ENCODE measurements around the gene DMRT2. TPM values are rescaled to one million over a fixed set of nuclear protein-coding genes. Genes with fewer than 3 reads are reported as not detected.

Gene DMRT2
- total RNA-seq, 1 donor from 2014 or later = not detected

DNA sequence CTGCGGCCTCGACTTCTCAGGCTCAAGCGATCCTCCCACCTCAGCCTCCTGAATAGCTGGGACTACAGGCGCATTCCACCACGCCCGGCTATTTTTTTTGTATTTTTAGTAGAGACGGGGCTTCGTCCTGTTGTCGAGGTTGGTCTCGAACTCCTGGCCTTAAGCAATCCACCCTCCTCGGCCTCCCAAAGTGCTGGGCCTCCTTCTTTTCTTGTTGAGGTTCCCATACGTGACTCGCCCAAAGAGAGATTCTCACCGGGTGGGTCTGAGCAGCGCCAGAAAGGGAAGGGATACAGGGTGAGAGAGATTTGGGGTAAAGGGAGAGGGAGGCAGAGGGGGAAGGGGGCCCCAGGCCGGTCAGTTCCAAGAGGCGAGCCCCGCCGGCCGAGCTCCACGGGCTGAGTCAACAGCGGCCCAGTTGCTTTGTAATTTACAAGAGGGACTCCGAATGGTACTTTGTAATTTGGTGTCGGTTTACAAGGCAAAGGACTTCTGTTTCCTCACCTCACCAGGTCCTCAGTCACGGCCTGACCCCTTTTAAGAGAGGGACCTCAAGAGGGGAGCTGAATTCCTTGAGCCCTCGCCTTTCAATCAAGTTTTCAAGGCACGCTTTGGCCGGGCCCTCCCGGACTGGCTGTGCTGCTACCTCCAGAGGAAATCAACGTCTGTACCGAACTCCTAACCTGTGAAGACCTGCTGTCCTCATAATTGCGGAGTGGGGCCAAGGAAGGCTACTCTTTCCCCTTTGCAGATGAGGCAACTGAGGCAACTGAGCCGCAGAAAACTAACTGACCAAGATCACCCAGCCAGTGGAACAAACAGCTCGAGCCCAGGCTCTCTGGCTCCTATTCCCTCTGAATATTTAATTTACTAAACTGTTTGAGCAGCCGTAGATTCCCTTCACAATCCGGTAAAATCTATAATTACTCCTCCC lies 3.3 kb upstream of the DMRT2 start:
- no peak for DNase-seq (ENCODE audit: low read depth in 2 of 2)

DNA sequence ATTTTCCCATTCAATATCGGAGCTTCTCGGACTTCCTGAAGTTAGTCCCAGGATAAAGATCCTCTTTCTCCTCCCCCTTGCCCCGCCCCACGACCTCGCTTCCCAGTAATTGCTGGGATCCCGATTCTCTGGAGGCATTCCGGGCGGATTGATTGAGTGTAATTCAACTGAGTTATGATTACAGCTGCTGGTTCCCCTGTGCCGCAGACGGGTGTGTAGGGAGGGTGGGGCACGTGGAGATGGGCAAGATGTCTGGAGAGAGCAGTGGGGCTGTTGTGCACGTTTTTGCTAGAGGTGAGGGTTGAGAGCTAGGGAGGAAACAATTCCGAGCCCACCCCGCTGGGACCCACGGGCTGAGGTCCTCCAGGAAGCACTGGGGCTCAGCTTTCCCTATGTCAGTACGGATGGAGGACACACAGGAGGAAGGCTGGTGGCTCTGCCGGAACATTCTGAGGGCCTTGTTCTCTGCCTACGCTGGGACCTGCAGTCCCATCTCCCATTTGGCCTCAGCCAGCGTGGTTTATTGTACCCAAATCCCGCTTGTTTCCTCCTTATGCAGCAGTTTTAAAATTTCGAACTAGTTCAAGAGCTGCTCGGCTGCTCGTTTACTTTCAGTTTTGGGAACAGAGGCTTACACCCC lies 2.4 kb upstream of the DMRT2 start:
- no peak for DNase-seq (ENCODE audit: low read depth in 2 of 2)

DNA sequence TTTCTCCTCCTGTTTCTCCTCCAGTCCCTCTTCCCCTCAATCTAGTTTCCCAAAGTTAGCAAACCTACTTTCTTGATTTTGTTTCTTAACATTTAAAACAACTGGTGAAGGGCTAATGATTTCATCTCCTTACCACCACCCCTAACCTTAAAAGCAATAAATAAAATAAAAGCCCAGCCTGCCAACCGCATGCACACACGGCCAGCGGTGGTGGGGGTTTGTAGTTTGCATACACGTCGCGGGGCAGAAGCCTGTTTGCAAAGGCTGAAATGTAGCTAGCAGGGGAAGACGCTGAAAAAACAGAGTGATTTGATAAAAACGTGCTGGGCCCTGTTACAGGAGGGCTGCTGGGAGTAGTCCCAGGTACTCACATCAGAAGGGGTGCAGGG lies 1.9 kb upstream of the DMRT2 start:
- no peak for DNase-seq (ENCODE audit: low read depth in 2 of 2)

DNA sequence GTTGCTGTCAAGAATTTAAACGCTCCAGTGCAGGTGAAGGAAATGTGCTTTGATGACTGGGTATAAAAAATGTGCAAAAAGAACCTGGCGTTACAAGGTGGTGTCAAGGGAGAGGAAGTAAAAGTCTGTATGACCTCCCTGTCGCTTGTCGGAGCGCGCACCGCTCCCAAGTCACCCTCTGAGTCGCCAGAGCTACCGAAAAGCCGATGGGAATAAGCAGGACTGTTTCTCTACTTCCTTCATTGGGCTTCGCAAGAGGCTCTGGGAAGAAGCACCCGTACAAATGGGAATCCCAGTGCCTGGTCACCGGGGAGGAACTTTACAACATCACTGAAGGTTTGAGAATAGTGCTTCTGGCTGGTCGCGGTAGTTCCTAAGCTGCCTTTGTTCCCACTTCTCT lies 1.3 kb upstream of the DMRT2 start:
- no peak for DNase-seq (ENCODE audit: low read depth in 2 of 2)

DNA sequence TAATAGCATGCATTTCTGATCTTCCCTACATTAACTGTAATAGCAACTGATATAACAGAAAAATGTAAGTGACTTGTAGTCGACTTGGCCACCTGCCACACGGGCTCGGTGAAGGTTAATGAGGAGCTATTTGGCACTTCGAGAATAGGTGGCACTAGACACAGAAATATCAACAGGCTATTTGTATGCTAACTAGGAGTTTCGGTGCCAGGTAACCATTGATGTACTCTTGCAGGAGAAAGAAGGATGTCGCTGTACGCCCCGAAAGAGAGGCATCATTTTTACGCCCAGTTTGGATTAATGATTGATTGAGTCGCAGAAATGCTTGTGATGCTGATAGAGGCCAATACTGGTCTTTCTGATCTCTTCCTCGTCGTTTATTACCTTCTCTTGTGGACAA lies 516 bp upstream of the DMRT2 start:
- no peak for DNase-seq (ENCODE audit: low read depth in 2 of 2)

DNA sequence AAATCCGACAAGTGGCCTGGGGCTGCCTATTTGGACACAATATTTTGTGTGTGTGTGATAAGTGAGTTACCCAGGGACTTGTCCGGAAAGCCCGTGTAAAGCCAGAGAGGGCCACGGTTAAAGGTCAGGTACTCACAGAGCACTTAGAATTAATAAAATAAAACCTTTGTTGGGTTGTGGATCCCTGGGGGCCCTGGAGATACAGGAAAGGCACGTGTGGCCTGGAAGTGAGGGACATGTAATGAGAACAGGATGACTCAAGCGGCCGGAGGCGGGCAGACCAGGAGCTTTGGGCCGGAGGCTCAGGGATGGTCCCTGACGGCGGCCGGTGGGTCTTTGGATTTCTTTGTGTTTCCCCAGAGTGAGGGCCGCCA lies 1.0 kb downstream of the DMRT2 start:
- no peak for DNase-seq (ENCODE audit: low read depth in 2 of 2)

DNA sequence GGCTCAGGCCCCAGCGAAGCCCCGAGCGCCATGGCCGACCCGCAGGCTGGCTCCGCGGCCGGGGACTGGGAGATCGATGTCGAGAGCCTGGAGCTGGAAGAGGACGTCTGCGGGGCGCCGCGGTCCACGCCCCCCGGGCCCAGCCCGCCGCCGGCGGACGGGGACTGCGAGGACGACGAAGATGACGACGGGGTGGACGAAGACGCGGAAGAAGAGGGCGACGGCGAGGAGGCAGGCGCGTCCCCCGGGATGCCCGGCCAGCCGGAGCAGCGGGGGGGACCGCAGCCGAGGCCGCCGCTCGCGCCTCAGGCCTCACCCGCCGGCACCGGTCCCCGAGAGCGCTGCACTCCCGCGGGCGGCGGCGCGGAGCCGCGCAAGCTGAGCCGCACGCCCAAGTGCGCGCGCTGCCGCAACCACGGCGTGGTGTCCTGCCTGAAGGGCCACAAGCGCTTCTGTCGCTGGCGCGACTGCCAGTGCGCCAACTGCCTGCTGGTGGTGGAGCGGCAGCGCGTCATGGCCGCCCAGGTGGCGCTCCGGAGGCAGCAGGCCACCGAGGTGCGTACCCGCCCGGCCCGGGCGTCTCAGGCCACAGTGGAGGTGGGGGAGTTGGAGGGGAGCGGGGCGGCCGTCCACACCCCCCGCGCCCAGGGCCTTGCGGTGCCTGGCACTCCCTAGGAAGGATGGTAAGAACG lies 1.6 kb downstream of the DMRT2 start:
- DNase-seq (ENCODE audit: low read depth in 2 of 2) = peak; percentile 6 to 26

DNA sequence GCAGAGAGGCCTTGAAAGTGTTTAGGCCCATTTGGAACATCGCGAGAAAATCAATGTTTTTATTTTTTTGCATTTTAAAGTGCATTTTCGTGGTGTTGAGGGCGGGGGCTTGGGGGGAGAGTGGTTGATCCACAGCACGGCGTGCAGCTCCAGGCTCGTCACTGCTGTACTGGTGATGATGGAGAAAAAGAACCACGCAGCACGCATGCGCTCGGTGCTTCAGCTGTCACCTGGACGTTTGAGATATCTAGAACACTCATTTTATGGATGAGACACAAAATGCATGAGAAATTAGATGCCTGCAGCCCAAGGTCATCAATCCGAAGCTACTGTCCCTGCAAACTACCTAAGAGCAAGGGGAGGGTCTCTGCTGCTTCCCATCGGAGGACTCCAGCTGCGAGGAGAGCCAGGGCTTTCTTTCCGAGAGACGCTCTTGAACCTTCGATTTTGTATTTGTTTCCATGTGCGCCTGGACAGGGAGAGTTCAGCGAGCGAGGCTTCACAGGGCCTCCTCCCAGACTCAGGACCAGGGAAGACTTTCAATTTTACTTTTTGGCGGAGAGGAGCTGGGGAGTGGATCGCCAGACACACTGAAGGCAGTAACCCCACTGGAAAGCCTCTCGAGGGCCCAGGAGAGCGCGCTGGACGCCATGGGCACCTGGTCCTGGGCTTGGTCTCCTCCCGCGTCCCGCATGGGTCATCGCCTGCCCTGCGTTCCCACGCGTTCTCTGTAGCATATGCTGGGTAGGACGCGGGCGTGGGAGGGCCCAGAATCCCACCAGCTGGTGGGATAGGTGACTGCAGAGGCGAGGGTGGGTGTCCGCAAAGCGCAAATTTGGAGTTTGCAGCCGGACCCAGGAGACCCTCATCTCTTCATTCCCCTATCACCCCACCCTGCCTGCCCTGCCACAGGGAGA lies 2.5 kb downstream of the DMRT2 start:
- no peak for DNase-seq (ENCODE audit: low read depth in 2 of 2)

DNA sequence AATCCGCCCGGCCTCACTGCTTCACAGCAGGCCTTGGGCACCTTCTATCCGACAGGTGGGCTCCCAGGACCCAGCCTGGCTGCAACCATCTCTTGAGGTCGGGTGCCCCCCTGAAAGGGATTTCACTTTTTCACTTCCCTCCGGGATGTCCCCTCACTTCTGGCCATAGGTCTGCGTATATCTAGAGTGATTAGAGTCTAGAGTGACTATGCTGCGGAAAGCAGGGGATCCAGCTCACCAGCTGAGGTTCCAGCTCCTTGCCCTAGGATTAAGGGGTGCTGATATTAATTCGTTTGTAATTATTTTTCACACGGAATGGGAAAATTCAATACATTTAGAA lies 3.1 kb downstream of the DMRT2 start:
- DNase-seq (ENCODE audit: low read depth in 2 of 2) = no peak

DNA sequence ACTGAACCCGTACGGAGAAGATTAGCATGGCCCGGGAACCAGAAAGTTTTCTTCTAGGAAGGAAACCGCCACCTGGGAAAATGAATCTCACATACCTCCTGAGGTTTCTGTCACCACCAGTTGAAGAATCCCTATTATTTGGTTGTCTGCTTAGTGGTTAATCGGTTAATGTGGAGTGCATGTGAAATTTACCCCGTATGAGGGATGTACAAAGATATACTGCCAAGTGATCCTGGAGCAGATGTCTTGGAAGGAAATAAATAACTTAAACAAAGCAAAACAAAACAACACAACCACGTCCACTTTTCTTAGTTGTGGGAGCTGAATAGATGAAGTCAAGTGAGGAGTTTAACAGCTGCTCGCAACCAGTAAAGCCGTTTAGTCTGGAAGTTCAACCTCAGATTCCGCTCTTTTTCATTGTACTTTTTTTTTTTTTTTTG lies 3.8 kb downstream of the DMRT2 start:
- no peak for DNase-seq (ENCODE audit: low read depth in 2 of 2)

DNA sequence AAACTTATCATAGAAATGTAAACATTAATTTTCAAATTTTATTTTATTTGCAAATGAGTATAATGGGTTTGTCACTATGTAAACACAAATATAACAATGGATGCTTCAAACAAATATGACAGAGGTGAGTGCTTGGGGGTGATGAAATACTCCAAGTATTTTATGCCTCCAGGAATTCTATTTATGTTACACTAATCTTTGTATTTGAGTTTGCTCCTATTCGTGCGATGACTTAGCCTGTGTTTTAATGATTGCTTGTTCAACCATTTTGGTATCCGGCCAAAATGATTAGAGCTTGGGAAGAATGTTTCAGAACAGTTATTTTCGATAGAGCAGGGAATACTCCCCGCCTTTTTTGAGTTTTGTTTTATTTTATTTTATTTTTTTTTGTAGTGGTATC lies 5.0 kb downstream of the DMRT2 start:
- DNase-seq (ENCODE audit: low read depth in 2 of 2) = no peak

DNA sequence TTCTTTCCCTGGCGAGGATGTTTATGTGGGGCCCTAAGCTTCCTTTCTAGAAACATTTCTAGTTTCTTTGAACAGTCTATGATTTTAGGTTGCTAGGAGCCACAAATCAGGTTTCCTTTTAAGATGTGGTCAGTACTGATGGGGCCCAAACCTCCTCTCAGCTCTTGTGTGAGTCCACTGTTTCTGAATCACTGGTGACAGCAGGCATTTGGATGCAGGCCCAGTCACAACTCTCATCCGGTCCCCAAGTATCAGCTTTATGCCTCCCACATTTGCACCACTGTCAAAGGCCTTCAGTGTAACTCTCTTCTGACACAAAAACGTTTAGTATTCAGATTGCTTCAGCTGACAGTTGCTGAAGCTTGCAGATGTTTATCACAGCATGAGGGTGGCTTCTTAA lies 7.8 kb downstream of the DMRT2 start:
- no peak for DNase-seq (ENCODE audit: low read depth in 2 of 2)

DNA sequence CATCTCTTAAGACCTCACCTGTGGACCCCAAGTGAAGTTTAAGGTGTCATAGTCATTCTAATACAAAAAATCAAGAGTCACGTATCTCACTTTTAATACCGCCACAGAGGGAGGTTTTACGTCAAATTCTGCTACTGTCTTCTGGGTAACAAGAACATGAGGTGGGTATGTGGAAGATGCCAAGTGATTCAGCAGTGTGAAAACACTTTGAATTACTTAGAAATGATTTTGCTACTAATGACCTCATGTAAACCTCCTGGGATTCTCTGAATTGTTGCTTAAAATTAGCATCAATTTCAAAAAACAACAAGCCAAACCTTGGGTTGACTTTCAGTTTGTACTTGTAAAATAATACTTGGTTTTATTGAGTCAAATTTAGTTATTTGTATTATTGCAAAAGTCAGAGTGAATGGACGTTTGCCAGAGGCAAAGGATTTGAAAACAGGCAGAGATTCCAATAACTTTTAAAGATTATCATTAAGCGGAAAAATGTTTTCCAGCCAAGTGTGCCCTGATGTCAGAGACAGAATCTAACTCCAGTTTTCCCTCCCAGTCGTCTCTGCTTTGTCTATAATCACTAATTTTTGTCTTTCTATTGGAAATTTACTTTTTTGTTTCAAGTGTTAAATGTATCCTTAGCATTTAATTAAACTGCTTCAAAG lies 8.8 kb downstream of the DMRT2 start:
- no peak for DNase-seq (ENCODE audit: low read depth in 2 of 2)

DNA sequence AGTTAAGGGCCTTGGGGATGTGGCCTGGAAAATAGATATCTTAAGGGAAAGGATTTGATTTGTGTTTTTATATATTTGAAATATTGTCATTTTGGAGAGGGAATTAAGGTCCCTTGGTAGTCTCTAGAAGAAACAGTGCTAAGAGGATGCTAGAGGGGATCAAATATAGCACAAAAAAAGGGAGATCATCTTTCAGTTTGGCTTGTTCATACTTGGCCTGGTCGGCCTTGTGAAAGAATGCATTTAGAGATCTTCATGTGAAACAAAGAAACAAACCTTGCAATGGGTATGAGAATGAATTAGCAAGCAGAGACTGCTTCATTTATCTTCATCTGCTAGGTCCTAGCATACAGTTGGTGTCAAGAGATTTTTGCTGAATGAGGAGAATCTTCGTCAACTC lies 15.0 kb downstream of the DMRT2 start:
- no peak for DNase-seq (ENCODE audit: low read depth in 2 of 2)

DNA sequence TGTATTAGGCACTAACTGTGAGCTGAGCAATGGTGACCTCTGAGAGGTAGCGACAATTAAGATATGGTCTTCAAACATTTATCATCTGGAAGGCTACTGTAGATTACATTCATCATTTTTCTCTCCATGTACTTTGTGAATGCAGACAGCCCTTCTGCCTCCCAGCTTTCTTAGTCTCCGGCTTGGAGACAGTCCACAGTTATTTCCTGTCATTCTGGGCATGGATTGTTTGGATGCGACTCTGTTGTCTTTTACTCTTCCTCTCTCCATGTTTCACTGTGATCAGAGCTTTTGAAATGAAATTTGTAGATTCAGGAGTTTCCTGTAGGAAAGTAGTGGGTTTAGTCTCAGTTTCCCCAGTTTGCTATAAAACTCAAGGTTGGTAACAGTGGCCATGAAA lies 20.5 kb downstream of the DMRT2 start:
- no peak for DNase-seq (ENCODE audit: low read depth in 2 of 2)

DNA sequence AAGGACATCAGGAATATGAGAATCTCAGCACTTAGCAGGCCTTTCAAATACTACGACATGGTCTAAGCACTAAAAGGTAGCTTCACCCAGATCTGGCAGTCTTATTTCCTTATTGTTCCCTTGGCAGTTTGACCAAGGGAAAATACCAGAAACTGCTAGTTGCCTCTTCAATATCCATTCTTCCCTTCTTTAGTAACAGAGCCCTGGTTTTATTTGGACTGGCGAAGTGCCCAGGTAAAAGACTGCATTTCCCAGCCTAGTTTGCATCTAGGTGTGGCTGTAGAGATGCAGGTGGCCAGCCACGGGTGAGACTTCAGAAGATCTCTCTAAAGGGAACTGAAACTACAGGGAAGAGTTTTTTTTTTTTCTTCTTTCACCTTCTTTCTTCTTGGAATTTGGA lies 21.6 kb downstream of the DMRT2 start:
- DNase-seq (ENCODE audit: low read depth in 2 of 2) = no peak

DNA sequence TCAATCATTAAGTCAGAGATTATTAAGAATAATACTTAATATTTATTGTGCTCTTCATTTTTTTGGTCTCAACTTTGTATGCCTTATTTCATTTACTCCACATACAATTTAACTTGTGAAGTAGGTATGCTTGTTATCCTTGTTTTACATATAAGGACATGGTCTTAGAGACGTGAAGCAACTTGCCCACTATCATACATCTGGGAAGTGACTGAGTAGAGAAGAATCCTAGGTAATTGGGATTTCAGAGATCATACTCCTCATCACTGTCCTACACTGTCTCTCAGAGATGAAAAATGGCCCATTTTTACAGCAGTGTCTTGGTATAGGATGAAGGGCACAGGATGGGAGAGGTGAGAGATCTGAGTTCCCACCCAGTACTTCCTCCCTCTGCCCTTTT lies 23.3 kb downstream of the DMRT2 start:
- DNase-seq (ENCODE audit: low read depth in 2 of 2) = no peak

DNA sequence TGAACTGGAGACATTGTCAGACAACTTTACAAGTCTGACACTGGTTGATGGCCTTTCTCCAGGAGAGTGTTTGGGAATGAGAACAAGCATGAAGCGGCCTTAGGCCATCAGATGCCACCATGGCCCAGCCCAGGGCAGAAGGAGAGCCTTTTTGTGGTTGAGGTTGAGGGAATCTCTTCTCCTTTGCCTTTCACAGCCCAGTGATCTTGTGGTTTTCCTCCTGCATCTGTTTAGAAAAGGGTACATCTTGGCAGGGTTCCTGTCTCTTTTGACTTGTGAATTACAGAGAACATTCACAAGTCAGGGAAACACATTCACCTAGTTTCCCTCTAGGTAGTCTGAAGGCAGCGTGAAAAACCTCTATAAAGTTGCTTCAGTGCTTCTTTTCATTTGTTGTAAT lies 27.5 kb downstream of the DMRT2 start:
- no peak for DNase-seq (ENCODE audit: low read depth in 2 of 2)

DNA sequence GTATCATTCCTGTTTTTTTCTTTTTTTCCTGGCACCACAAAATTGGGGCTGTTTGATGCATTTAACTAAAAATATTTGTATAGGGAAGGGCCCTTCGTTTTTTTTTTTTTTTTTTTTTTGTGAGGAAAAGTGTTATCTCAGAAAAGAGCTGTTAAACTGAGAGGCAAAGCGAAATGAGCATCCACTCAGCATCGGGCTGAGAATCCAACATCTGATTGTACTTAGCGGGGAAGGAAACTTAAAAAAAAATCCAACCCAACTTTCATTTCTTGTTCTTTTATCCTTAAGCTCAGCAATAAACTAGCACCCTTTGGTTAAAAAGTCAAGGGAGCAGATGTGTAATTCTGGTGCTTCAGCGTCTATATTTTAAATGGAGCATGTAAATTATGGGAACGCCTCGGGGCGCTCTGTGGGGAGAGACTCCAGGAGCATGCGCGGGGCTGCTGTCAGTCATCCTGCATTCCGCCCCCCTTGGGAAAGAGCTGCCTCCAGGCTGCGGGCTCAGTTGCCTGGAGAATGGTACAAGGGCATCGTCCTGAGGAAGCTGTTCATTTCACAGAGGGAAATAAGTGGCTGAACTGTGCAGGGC lies 33.3 kb downstream of the DMRT2 start:
- DNase-seq (ENCODE audit: low read depth in 2 of 2) = no peak

DNA sequence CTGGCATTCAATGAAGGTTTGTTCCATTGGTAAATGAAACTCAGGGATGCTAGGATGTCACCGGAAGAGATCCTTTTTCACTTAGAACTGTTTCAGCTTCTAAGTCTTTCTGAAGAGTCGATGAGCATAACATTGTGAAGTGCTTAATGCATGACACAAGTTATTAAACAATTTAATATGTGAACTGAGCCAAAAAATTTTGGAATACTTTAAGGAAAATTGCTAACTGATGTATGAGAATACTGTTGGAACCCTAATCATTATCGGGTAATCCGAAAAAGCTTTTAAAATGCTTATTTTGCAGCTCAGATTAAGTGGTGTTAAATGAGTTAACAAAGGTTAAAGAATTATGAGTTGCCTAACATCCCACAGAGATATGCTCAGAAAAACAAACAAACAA lies 34.9 kb downstream of the DMRT2 start:
- DNase-seq (ENCODE audit: low read depth in 2 of 2) = no peak

DNA sequence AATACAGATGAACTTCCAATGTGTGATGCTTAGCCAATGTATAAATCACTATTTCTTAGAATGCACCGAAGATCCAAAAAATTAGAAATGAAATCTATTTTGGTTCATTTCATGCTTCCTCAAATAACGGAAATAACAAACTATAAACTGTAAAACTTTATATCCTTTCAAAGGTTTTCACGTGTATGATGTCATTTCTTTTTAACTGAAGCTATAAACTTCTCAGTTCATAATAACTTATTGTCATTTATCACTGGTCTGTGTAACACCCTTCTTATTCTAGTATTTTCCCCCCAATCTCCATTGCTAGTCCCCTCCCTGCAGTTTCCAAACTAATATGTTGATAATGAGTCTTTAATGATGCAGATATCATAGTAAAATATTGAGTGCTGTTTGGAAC lies 36.4 kb downstream of the DMRT2 start:
- DNase-seq (ENCODE audit: low read depth in 2 of 2) = no peak

All from dermis microvascular lymphatic vessel endothelial cell (primary cell).